GM12878 (cell line): ENCODE results near the gene SPTSSB. TPM values are rescaled to one million over a fixed set of nuclear protein-coding genes. Genes with fewer than 3 reads are reported as not detected.

Source experiments
- ATAC-seq: fragments of 200-7000 bp; cut with Tn5 transposase; 3 replicates; pipeline ENCODE4 v1.9.1; 2020; ENCODE audit warnings: mild to moderate bottlenecking, moderate library complexity
- BruUV-seq: library from RNA; stranded (reverse); fragments of 400-500 nt; replicated peaks from 2 replicates; lab custom pipeline; 2021; lab: Mats Ljungman, UMichigan
- CTCF ChIA-PET: fragments of 300-600 bp; sonication (Branson Sonifier 250); formaldehyde crosslinking; extraction: SDS; loops from one replicate; lab custom pipeline; 2021; ENCODE audit warnings: inconsistent platforms; lab: Yijun Ruan, JAX
- POLR2A ChIA-PET: fragments of 350-600 bp; formaldehyde crosslinking; extraction: SDS; loops from one replicate; lab custom pipeline; 2021; ENCODE audit warnings: inconsistent platforms; lab: Charles Lee
- RAD21 ChIA-PET: fragments of 300-600 bp; sonication (Branson Sonifier 250); formaldehyde crosslinking; loops from one replicate; lab custom pipeline; 2023; ENCODE audit warnings: antibody characterized with exemption; ENCODE audit not compliant: unreplicated experiment; lab: Charles Lee
- SMC1A ChIA-PET: fragments of 300-600 bp; sonication (Branson Sonifier 250); formaldehyde crosslinking; loops from one replicate; lab custom pipeline; 2023; ENCODE audit not compliant: unreplicated experiment, uncharacterized antibody; lab: Charles Lee
- DNase-seq: peaks from one replicate; pipeline ENCODE4 v3.0.0-alpha.2; 2011; ENCODE audit warnings: low read depth, low spot score
- FAIRE-seq: peaks from 3 replicates; lab custom pipeline; 2011; peaks lifted over from hg19 to GRCh38; lab: Jason Lieb, UNC
- H2AFZ ChIP-seq: 2 replicates; pipeline ENCODE4 v1.6.0; 2011; ENCODE audit warnings: low read depth, low read length, control low read depth; ENCODE audit not compliant: control insufficient read depth
- H3K27ac ChIP-seq: 2 replicates; pipeline ENCODE4 v1.5.1; 2011; ENCODE audit warnings: control low read depth; ENCODE audit not compliant: control insufficient read depth, insufficient read depth
- H3K27me3 ChIP-seq, 2 experiments: replicated peaks in 1 of 2; 2 replicates each; pipeline versions ENCODE4 v1.6.0 to v1.6.1; 2011; ENCODE audit warnings: low read length in 1 of 2; ENCODE audit not compliant: control insufficient read depth in 2 of 2, insufficient read depth in 2 of 2
- H3K36me3 ChIP-seq, 2 experiments: 2 replicates each; pipeline ENCODE4 v1.5.1; 2011; ENCODE audit warnings: low read length in 1 of 2; ENCODE audit not compliant: control insufficient read depth in 2 of 2, insufficient read depth in 2 of 2
- H3K4me1 ChIP-seq: 2 replicates; pipeline ENCODE4 v1.6.1; 2011; ENCODE audit warnings: mild to moderate bottlenecking, low read length, moderate library complexity, mixed read lengths; ENCODE audit not compliant: control insufficient read depth, insufficient read depth
- H3K4me2 ChIP-seq: 2 replicates; pipeline ENCODE4 v1.6.0; 2011; ENCODE audit warnings: control low read depth; ENCODE audit not compliant: control insufficient read depth, insufficient read depth
- H3K4me3 ChIP-seq: fragments of 200-600 bp; sonication (generic); 2 replicates; pipeline ENCODE4 v1.5.1; 2016
- H3K79me2 ChIP-seq: 2 replicates; pipeline ENCODE4 v1.6.0; 2011; ENCODE audit warnings: low read length; ENCODE audit not compliant: control insufficient read depth, insufficient read depth
- H3K9ac ChIP-seq: 2 replicates; pipeline ENCODE4 v1.8.0; 2011; ENCODE audit warnings: low read length, control low read depth, mixed read lengths; ENCODE audit not compliant: control insufficient read depth, insufficient read depth
- H3K9me3 ChIP-seq: replicated peaks from 3 replicates; pipeline ENCODE4 v1.5.1; 2011; ENCODE audit warnings: mild to moderate bottlenecking, low read length; ENCODE audit not compliant: control insufficient read depth, insufficient read depth
- H4K20me1 ChIP-seq: 2 replicates; pipeline ENCODE4 v1.6.0; 2011; ENCODE audit not compliant: control insufficient read depth, insufficient read depth
- E2F8 ChIP-seq: fragments of 450-650 bp; IDR thresholded peaks from 2 replicates; pipeline ENCODE4 v1.6.1; 2018; ENCODE audit warnings: mild to moderate bottlenecking, low read depth, moderate library complexity; ENCODE audit not compliant: partially characterized antibody
- HDGF ChIP-seq: fragments of 450-650 bp; IDR thresholded peaks from 2 replicates; pipeline ENCODE4 v1.6.1; 2016; ENCODE audit warnings: antibody characterized with exemption
- IRF4 ChIP-seq: IDR thresholded peaks from 2 replicates; pipeline ENCODE4 v1.6.1; 2011; ENCODE audit warnings: low read depth, low read length
- NKRF ChIP-seq: fragments of 450-650 bp; conservative IDR thresholded peaks from 2 replicates; pipeline ENCODE4 v1.6.1; 2017; ENCODE audit warnings: mild to moderate bottlenecking, moderate library complexity
- NR2C1 ChIP-seq: fragments of 450-650 bp; IDR thresholded peaks from 2 replicates; pipeline ENCODE4 v1.6.1; 2017; ENCODE audit warnings: antibody characterized with exemption, mild to moderate bottlenecking, moderate library complexity
- NR2C2 ChIP-seq: IDR thresholded peaks from 2 replicates; pipeline ENCODE4 v1.6.1; 2011; ENCODE audit warnings: borderline replicate concordance, low read depth; ENCODE audit not compliant: control insufficient read depth, insufficient read length
- PBX3 ChIP-seq: IDR thresholded peaks from 2 replicates; pipeline ENCODE4 v1.6.1; 2011; ENCODE audit warnings: mild to moderate bottlenecking, low read depth, low read length, moderate library complexity; ENCODE audit not compliant: insufficient replicate concordance
- POLR2A ChIP-seq: IDR thresholded peaks from 2 replicates; pipeline ENCODE4 v1.6.1; 2011; ENCODE audit warnings: low read depth, mild to moderate bottlenecking, low read length
- SIX5 ChIP-seq: IDR thresholded peaks from 2 replicates; pipeline ENCODE4 v1.6.1; 2011; ENCODE audit warnings: mild to moderate bottlenecking, low read depth, low read length, moderate library complexity; ENCODE audit not compliant: severe bottlenecking
- SKIL ChIP-seq: fragments of 450-650 bp; IDR thresholded peaks from 2 replicates; pipeline ENCODE4 v1.6.1; 2017; ENCODE audit warnings: mild to moderate bottlenecking, low read depth, inconsistent platforms; ENCODE audit not compliant: poor library complexity, severe bottlenecking
- SPI1 ChIP-seq: IDR thresholded peaks from 2 replicates; pipeline ENCODE4 v1.6.1; 2011; ENCODE audit warnings: low read depth, mild to moderate bottlenecking, low read length, moderate library complexity, borderline replicate concordance; ENCODE audit not compliant: insufficient read depth
- TCF3 ChIP-seq: IDR thresholded peaks from 2 replicates; pipeline ENCODE4 v1.6.1; 2012; ENCODE audit warnings: low read depth, mild to moderate bottlenecking, low read length, borderline replicate concordance; ENCODE audit not compliant: insufficient read depth
- YBX1 ChIP-seq: fragments of 450-650 bp; IDR thresholded peaks from 2 replicates; pipeline ENCODE4 v1.6.1; 2016; ENCODE audit warnings: antibody characterized with exemption
- WGBS: methylation state at CpG from one replicate; pipeline ENCODE4 v1.1.6; 2016; ENCODE audit warnings: low lambda C conversion rate; ENCODE audit not compliant: insufficient replicate concordance, insufficient coverage; ENCODE audit errors: missing lambda C conversion rate; 5-methylcytosine and 5-hydroxymethylcytosine counted together
- in situ Hi-C: fragments of 300-500 bp; cut with MboI; formaldehyde crosslinking; loops from 9 replicates; pipeline ENCODE4 v1.14.3; 2018; ENCODE audit warnings: mixed read lengths
- intact Hi-C: fragments of 100-400 bp; cut with micrococcal nuclease; formaldehyde crosslinking; loops from one replicate; pipeline ENCODE4 v1.14.2; 2022; ENCODE audit not compliant: unreplicated experiment
- polyA plus RNA-seq, 11 experiments: library from polyadenylated mRNA; depleted of rRNA in 4 of 11; unstranded in 6 of 11; stranded (reverse) in 5 of 11; fragments of >200 nt; fragmentation: Nextera tagmentation in 4 of 11; fragmentation: Illumina TruSeq in 1 of 11; extraction: Ambion mirVana in 4 of 11; extraction: Trizol in 1 of 11; gene quantifications; 1 replicate in 1 of 11; 2 replicates in 10 of 11; pipeline versions ENCODE4 v1.2.1 to v1.2.3, GENCODE V29; 2011 to 2016; ENCODE audit warnings: inconsistent platforms in 2 of 11, missing spikeins in 2 of 11, low read depth in 1 of 11
- total RNA-seq, 4 experiments: library from RNA; depleted of rRNA in 3 of 4; stranded (reverse); fragments of >200 nt in 3 of 4; fragmentation: Illumina TruSeq in 1 of 4; extraction: Trizol in 1 of 4; gene quantifications; 2 replicates each; pipeline versions ENCODE4 v1.2.1 to v1.2.3, GENCODE V29; 2013 to 2021

Gene SPTSSB
- total and polyA plus RNA-seq, 10 of the 15 experiments (the other 5 are each of a cell fraction or from before 2014, with no cell fraction given), result 0.19 to 30.6 (median 0.91) TPM

- DNase-seq, result no peak
- RAD21 ChIA-PET, result interaction anchor here (0.9 to 1.4 kb wide), 3 partner anchors 10 to 73 kb away, joined by 3 to 4 read pairs (median 3); partner anchors contain the start of gene SPTSSB
- Histone ChIP-seq H3K9me3 (no peaks in the 10 kb centered on the region), H3K36me3 (no peaks in the 10 kb centered on the region), H4K20me1 (no peaks in the 10 kb centered on the region), H3K4me3 (no peak overlapping the region)
- intact Hi-C loops, result loop anchor here (2.0 kb wide), 1 partner anchor 14 kb away; no protein-coding TSS in a partner anchor
- in situ Hi-C loops, result no loop called here
- TF ChIP-seq HDGF (no peak), PBX3 (no peak), SIX5 (no peak), TCF3 (no peak), SPI1 (no peak), NR2C2 (no peak), SKIL (no peak), IRF4 (no peak), YBX1 (no peak), E2F8 (no peak), NKRF (no peak), POLR2A (no peak), NR2C1 (no peak)
- TF ChIP-seq, all 136 proteins: peak for 0
- Histone ChIP-seq H3K9ac (no peak overlapping the region), H3K4me1 (no peaks in the 10 kb centered on the region), H3K79me2 (no peaks in the 10 kb centered on the region), H3K27me3 (no peaks in the 10 kb centered on the region), H3K27ac (no peak overlapping the region), H3K4me2 (no peak overlapping the region), H2AFZ (no peak overlapping the region)
- SMC1A ChIA-PET, result interaction anchor here (1.0 to 4.4 kb wide), 5 partner anchors 9 to 37 kb away, joined by 3 to 23 read pairs (median 4); partner anchors contain the start of gene SPTSSB
- 13% methylated on average over 1 of the region's 1 CpG for WGBS
- no TSS peak for BruUV-seq
- ATAC-seq, result no peak
- POLR2A ChIA-PET, result no interaction called here
- CTCF ChIA-PET, result interaction anchor here (1.0 to 4.0 kb wide), 6 partner anchors 7 to 118 kb away, joined by 3 to 17 read pairs (median 4); partner anchors contain the start of gene SPTSSB
- FAIRE-seq, result no peak
These were observed 21.5 kb upstream of the SPTSSB start for GRCh38 chr3:161392853-161393252.
